Trophoblast cell (in vitro differentiated cells and primary cell): ENCODE data around the gene CCNG1.

Experiments
- DNase-seq, 2 donors: peaks; one replicate each; pipeline ENCODE4 v3.0.0-alpha.2; 2016
- H2AFZ ChIP-seq: 2 replicates; pipeline ENCODE4 v1.6.1; 2013; ENCODE audit warnings: low read length, moderate library complexity, mild to moderate bottlenecking; ENCODE audit not compliant: insufficient read depth, poor library complexity
- H2AK5ac ChIP-seq: 2 replicates; pipeline ENCODE4 v1.6.1; 2013; ENCODE audit warnings: mild to moderate bottlenecking, low read length
- H2BK120ac ChIP-seq: 2 replicates; pipeline ENCODE4 v1.6.1; 2013; ENCODE audit warnings: low read length, mild to moderate bottlenecking, moderate library complexity; ENCODE audit not compliant: insufficient read depth, poor library complexity
- H2BK12ac ChIP-seq: 2 replicates; pipeline ENCODE4 v1.6.1; 2013; ENCODE audit warnings: mild to moderate bottlenecking, low read length, moderate library complexity
- H2BK5ac ChIP-seq: 2 replicates; pipeline ENCODE4 v1.6.1; 2013; ENCODE audit warnings: low read length, low read depth, moderate library complexity, mild to moderate bottlenecking; ENCODE audit not compliant: poor library complexity
- H3K14ac ChIP-seq: 2 replicates; pipeline ENCODE4 v1.6.1; 2013; ENCODE audit warnings: mild to moderate bottlenecking, low read length
- H3K18ac ChIP-seq: 2 replicates; pipeline ENCODE4 v1.6.1; 2013; ENCODE audit warnings: mild to moderate bottlenecking, low read length
- H3K23ac ChIP-seq: 2 replicates; pipeline ENCODE4 v1.6.1; 2013; ENCODE audit warnings: low read length
- H3K27ac ChIP-seq: 2 replicates; pipeline ENCODE4 v1.5.1; 2013; ENCODE audit warnings: low read depth, mild to moderate bottlenecking, inconsistent platforms, low read length, moderate library complexity
- H3K27me3 ChIP-seq: 2 replicates; pipeline ENCODE4 v1.6.1; 2013; ENCODE audit warnings: inconsistent platforms, mild to moderate bottlenecking, low read length, moderate library complexity; ENCODE audit not compliant: insufficient read depth
- H3K36me3 ChIP-seq, 2 experiments: 1 replicate in 1 of 2; 2 replicates in 1 of 2; pipeline ENCODE4 v1.6.1; 2013; ENCODE audit warnings: low read length in 2 of 2, mild to moderate bottlenecking in 2 of 2, moderate library complexity in 1 of 2; ENCODE audit not compliant: insufficient read depth in 2 of 2, control insufficient read depth in 1 of 2
- H3K4ac ChIP-seq: 2 replicates; pipeline ENCODE4 v1.6.1; 2013; ENCODE audit warnings: low read depth, mild to moderate bottlenecking, low read length, moderate library complexity
- H3K4me1 ChIP-seq, 2 experiments: 1 replicate in 1 of 2; 2 replicates in 1 of 2; pipeline ENCODE4 v1.6.1; 2013; ENCODE audit warnings: low read length in 2 of 2, mild to moderate bottlenecking in 2 of 2, moderate library complexity in 1 of 2; ENCODE audit not compliant: insufficient read depth in 2 of 2, control insufficient read depth in 1 of 2
- H3K4me2 ChIP-seq: 2 replicates; pipeline ENCODE4 v1.6.1; 2013; ENCODE audit warnings: inconsistent platforms, mild to moderate bottlenecking, low read length, moderate library complexity
- H3K4me3 ChIP-seq: 2 replicates; pipeline ENCODE4 v1.5.1; 2013; ENCODE audit warnings: mild to moderate bottlenecking, low read depth, low read length, inconsistent platforms
- H3K79me1 ChIP-seq: one replicate; pipeline ENCODE4 v1.6.1; 2013; ENCODE audit warnings: low read length
- H3K79me2 ChIP-seq: 2 replicates; pipeline ENCODE4 v1.6.1; 2013; ENCODE audit warnings: low read length, mild to moderate bottlenecking; ENCODE audit not compliant: control insufficient read depth, insufficient read depth, poor library complexity
- H3K9ac ChIP-seq: 2 replicates; pipeline ENCODE4 v1.6.1; 2013; ENCODE audit warnings: mild to moderate bottlenecking, low read length
- H3K9me3 ChIP-seq: 2 replicates; pipeline ENCODE4 v1.6.1; 2013; ENCODE audit warnings: low read depth, mild to moderate bottlenecking, control low read depth, inconsistent platforms, low read length; ENCODE audit not compliant: insufficient read depth
- H4K12ac ChIP-seq: 2 replicates; pipeline ENCODE4 v1.6.1; 2013; ENCODE audit warnings: low read depth, mild to moderate bottlenecking, low read length, moderate library complexity
- H4K8ac ChIP-seq: 2 replicates; pipeline ENCODE4 v1.6.1; 2013; ENCODE audit warnings: low read depth, mild to moderate bottlenecking, low read length, moderate library complexity
- H4K91ac ChIP-seq: one replicate; pipeline ENCODE4 v1.6.1; 2013; ENCODE audit warnings: low read depth, mild to moderate bottlenecking, low read length, moderate library complexity
- WGBS: extraction: QIAGEN DNeasy Blood & Tissue Kit; methylation state at CpG from one replicate; pipeline ENCODE4 v1.1.7; 2013; ENCODE audit warnings: missing lambda C conversion rate; ENCODE audit not compliant: insufficient read length, insufficient coverage; ENCODE audit errors: extremely low coverage; 5-methylcytosine and 5-hydroxymethylcytosine counted together

The CCNG1 gene

GRCh38 chr5:163433271-163433670 is 4.1 kb upstream of the CCNG1 start:
- no CpG with 5 or more reads among the region's 5 CpGs for WGBS
- Histone ChIP-seq H3K4ac (no peak overlapping the region), H3K18ac (no peak overlapping the region), H3K36me3 (no peaks in the 10 kb centered on the region), H3K23ac (no peak overlapping the region), H3K4me1 (no peaks in the 10 kb centered on the region), H3K9me3 (peaks cover 4% of the 10 kb centered on the region), H3K9ac (no peak overlapping the region), H2AFZ (no peak overlapping the region), H2BK120ac (no peak overlapping the region), H3K4me3 (no peak overlapping the region), H2BK12ac (no peak overlapping the region), H2AK5ac (no peak overlapping the region), H3K79me1 (peaks cover 6% of the 10 kb centered on the region), H3K27me3 (no peaks in the 10 kb centered on the region), H4K12ac (no peak overlapping the region), H3K4me2 (no peak overlapping the region), H2BK5ac (no peak overlapping the region), H3K14ac (no peak overlapping the region), H3K27ac (no peak overlapping the region), H4K91ac (no peak overlapping the region), H4K8ac (no peak overlapping the region), H3K79me2 (peaks cover 6% of the 10 kb centered on the region)
- DNase-seq = no peak

DNA sequence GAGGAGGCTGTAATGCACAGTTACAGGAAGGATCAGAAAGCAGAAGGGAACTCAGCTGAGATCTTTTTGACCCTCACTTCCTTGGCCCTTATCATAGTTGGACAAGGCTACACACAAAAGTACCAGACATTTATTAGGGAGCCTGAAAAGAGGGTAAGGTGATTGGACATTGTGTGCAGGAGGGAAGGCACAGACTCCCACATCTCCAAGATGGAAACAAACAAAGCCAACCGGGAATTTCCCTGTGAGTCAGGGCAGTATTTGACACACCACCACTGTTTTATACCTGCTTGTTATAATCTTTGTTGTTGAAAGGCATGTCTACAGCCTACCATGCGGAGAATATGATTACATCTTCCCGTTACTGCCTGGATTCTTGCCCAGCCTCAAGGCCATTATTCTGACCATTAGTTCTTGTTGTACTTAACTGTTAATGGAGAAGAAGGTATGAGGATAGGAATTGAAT is 3.0 kb upstream of the CCNG1 start:
- peak in 1 of 2 donors; percentile 23 for DNase-seq
- no peaks in the 10 kb centered on the region for H3K36me3 ChIP-seq
- H2BK120ac ChIP-seq = no peak overlapping the region
- no peak overlapping the region for H4K8ac ChIP-seq
- no CpG with 5 or more reads among the region's 3 CpGs for WGBS
- H2BK12ac ChIP-seq = no peak overlapping the region
- no peak overlapping the region for H3K4me3 ChIP-seq
- no peak overlapping the region for H2AK5ac ChIP-seq
- peaks cover 0 to 4% of the 10 kb centered on the region in 2 experiments for H3K4me1 ChIP-seq
- no peak overlapping the region for H2BK5ac ChIP-seq
- H4K12ac ChIP-seq = no peak overlapping the region
- H2AFZ ChIP-seq = no peak overlapping the region
- H3K9me3 ChIP-seq = peaks cover 4% of the 10 kb centered on the region
- no peak overlapping the region for H3K23ac ChIP-seq
- H3K4ac ChIP-seq = no peak overlapping the region
- H3K4me2 ChIP-seq = no peak overlapping the region
- no peak overlapping the region for H3K27ac ChIP-seq
- peaks cover 6% of the 10 kb centered on the region for H3K79me1 ChIP-seq
- no peaks in the 10 kb centered on the region for H3K27me3 ChIP-seq
- H3K18ac ChIP-seq = no peak overlapping the region
- no peak overlapping the region for H4K91ac ChIP-seq
- H3K14ac ChIP-seq = no peak overlapping the region
- no peak overlapping the region for H3K9ac ChIP-seq
- peaks cover 11% of the 10 kb centered on the region for H3K79me2 ChIP-seq

DNA sequence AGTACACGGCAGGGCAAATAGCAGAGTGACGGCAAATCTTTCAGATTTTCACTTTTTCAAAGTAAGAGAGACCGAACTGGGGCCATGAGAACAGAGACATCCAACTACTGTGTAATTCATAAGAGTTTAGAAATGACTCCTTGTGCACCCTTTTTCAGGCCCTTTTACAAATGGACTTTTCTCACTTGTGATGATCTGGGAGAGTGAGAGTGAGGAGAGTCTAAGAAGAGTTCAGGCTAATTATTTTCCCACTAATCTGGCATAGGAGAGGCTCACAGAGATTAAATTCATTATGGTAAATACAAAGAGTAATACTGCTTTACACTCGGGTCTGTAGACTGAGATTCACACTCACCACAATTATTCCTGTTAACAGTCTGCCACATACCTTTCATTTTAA is 880 bp upstream of the CCNG1 start:
- Histone ChIP-seq H3K4me2 (peak overlapping the region; percentile 47), H3K4me1 (peaks cover 0 to 4% of the 10 kb centered on the region in 2 experiments), H4K8ac (peak overlapping the region; percentile 54), H2BK12ac (no peak overlapping the region), H3K9ac (no peak overlapping the region), H3K18ac (no peak overlapping the region), H3K79me1 (peaks cover 6% of the 10 kb centered on the region), H4K91ac (peak overlapping the region; percentile 6), H2AK5ac (no peak overlapping the region), H3K9me3 (peaks cover 4% of the 10 kb centered on the region), H2BK5ac (no peak overlapping the region), H3K27me3 (no peaks in the 10 kb centered on the region), H2BK120ac (no peak overlapping the region), H3K4ac (no peak overlapping the region), H3K23ac (no peak overlapping the region), H3K27ac (no peak overlapping the region), H4K12ac (no peak overlapping the region), H3K79me2 (peaks cover 11% of the 10 kb centered on the region), H3K4me3 (no peak overlapping the region), H2AFZ (no peak overlapping the region), H3K36me3 (peaks cover 0 to 2% of the 10 kb centered on the region in 2 experiments), H3K14ac (no peak overlapping the region)
- DNase-seq = no peak
- WGBS = no CpG with 5 or more reads among the region's 4 CpGs

DNA sequence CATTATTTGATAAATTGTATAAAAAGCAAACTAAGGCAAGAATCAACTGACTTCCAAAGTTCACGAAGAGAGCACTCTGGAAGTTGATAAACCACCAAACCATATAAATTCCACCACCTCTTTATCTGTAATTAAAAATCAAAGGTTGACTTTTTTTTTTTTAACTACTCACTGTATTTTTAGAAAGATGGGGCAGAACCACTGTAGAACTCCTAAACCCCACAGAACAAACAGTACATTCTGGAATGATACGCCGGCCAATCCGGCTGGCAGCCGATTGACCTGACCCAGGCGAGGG is 435 bp upstream of the CCNG1 start:
- no peaks in the 10 kb centered on the region for H3K27me3 ChIP-seq
- H4K12ac ChIP-seq = no peak overlapping the region
- no peak overlapping the region for H4K91ac ChIP-seq
- H3K4ac ChIP-seq = no peak overlapping the region
- no peak overlapping the region for H2AK5ac ChIP-seq
- H3K23ac ChIP-seq = no peak overlapping the region
- WGBS = no CpG with 5 or more reads among the region's 6 CpGs
- H3K14ac ChIP-seq = no peak overlapping the region
- no peak overlapping the region for H2BK120ac ChIP-seq
- H2BK5ac ChIP-seq = no peak overlapping the region
- H3K79me1 ChIP-seq = peaks cover 6% of the 10 kb centered on the region
- H3K4me1 ChIP-seq = peaks cover 0 to 4% of the 10 kb centered on the region in 2 experiments
- H4K8ac ChIP-seq = no peak overlapping the region
- peaks cover 4% of the 10 kb centered on the region for H3K9me3 ChIP-seq
- H2AFZ ChIP-seq = no peak overlapping the region
- no peak overlapping the region for H3K27ac ChIP-seq
- no peak overlapping the region for H3K9ac ChIP-seq
- peaks cover 0 to 2% of the 10 kb centered on the region in 2 experiments for H3K36me3 ChIP-seq
- H2BK12ac ChIP-seq = no peak overlapping the region
- no peak overlapping the region for H3K18ac ChIP-seq
- no peak overlapping the region for H3K4me3 ChIP-seq
- no peak for DNase-seq
- peak overlapping the region; percentile 39 for H3K4me2 ChIP-seq
- H3K79me2 ChIP-seq = peaks cover 11% of the 10 kb centered on the region
